CD4-positive, alpha-beta T cell treated with Interleukin-12 subunit alpha and Interleukin-12 subunit beta, for 1 hour (primary cell): ENCODE results near the gene TSPAN4.

Experiments
- DNase-seq: peaks from one replicate; pipeline ENCODE4 v3.0.0-alpha.2; 2020

TSPAN4 gene

GRCh38 chr11:914747-915501, 72.3 kb downstream of the TSPAN4 start:
- no peak for DNase-seq
